Activated CD8-positive, alpha-beta memory T cell treated with anti-CD3 and anti-CD28 coated beads, Interleukin-2, amount 50 U/mL, for 48 hours (primary cell): ENCODE measurements around the gene GRB14.
"Not testable (repeated sequence)": the region's sequence is repeated elsewhere in the genome, so short reads cannot be mapped to it uniquely, and the experiment has no call there.

Source experiments
- DNase-seq: peaks from one replicate; pipeline ENCODE4 v3.0.0-alpha.2; 2020

GRB14 gene

GRCh38 chr2:164479460-164479859 is 141.8 kb downstream of the GRB14 start:
- DNase-seq, result no peak

GRCh38 chr2:164478205-164478604 is 143.1 kb downstream of the GRB14 start:
- no peak for DNase-seq

GRCh38 chr2:164474873-164475272 is 146.4 kb downstream of the GRB14 start:
- no peak for DNase-seq

- no peak for DNase-seq
Observed at GRCh38 chr2:164473021-164473420, 148.3 kb downstream of the GRB14 start.

- DNase-seq, result not testable (repeated sequence)
Observed at GRCh38 chr2:164465047-164465446, 156.2 kb downstream of the GRB14 start.

GRCh38 chr2:164464376-164464775 is 156.9 kb downstream of the GRB14 start:
- DNase-seq, result no peak

GRCh38 chr2:164458792-164459191 is 162.5 kb downstream of the GRB14 start:
- DNase-seq, result no peak

- DNase-seq, result no peak
Observed at GRCh38 chr2:164457271-164457670, 164.0 kb downstream of the GRB14 start.

GRCh38 chr2:164456619-164457018 is 164.7 kb downstream of the GRB14 start:
- DNase-seq, result no peak

- no peak for DNase-seq
Observed at GRCh38 chr2:164453656-164454305, 167.5 kb downstream of the GRB14 start.

- no peak for DNase-seq
Observed at GRCh38 chr2:164450278-164450677, 171.0 kb downstream of the GRB14 start.

GRCh38 chr2:164449706-164450105 is 171.6 kb downstream of the GRB14 start:
- no peak for DNase-seq

- DNase-seq, result no peak
Observed at GRCh38 chr2:164447660-164448059, 173.6 kb downstream of the GRB14 start.
